Vagina (tissue), 2 donors: ENCODE data around the gene SATB1.
"Not testable (repeated sequence)": the region's sequence is repeated elsewhere in the genome, so short reads cannot be mapped to it uniquely, and the experiment has no call there.

Experiments
- POLR2A ChIP-seq, 2 donors: fragments of 450-650 bp; IDR thresholded peaks; one replicate each; pipeline ENCODE4 v1.6.1; 2017; ENCODE audit warnings: antibody characterized with exemption in 2 of 2, mild to moderate bottlenecking in 2 of 2, moderate library complexity in 2 of 2
- TF ChIP-seq, protein P1 (sequence below), 3 experiments: fragments of 450-650 bp in 2 of 3; fragments of 200-600 bp in 1 of 3; sonication (generic) in 1 of 3; IDR thresholded peaks; one replicate each; pipeline ENCODE4 v1.5.1; 2017 to 2019; ENCODE audit warnings: antibody characterized with exemption in 3 of 3, mild to moderate bottlenecking in 2 of 3, moderate library complexity in 2 of 3

DNA sequence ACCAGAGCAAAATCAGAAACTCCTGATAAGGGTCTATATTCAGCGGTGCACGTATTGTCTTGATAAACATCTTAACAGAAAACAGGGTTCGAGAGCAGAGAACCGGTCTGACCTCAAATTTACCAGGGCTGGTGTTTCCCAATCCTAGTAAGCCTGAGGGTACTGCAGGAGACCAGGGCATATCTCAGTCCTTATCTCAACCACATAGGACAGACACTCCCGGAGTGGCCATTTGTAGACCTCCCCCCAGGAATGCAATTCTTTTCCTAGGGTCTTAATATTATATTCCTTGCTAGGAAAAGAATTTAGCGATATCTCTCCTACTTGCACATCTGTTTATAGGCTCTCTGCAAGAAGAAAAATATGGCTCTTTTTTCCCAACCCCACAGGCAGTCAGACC is 24.5 kb upstream of the SATB1 start:
- TF ChIP-seq, protein P1, sequence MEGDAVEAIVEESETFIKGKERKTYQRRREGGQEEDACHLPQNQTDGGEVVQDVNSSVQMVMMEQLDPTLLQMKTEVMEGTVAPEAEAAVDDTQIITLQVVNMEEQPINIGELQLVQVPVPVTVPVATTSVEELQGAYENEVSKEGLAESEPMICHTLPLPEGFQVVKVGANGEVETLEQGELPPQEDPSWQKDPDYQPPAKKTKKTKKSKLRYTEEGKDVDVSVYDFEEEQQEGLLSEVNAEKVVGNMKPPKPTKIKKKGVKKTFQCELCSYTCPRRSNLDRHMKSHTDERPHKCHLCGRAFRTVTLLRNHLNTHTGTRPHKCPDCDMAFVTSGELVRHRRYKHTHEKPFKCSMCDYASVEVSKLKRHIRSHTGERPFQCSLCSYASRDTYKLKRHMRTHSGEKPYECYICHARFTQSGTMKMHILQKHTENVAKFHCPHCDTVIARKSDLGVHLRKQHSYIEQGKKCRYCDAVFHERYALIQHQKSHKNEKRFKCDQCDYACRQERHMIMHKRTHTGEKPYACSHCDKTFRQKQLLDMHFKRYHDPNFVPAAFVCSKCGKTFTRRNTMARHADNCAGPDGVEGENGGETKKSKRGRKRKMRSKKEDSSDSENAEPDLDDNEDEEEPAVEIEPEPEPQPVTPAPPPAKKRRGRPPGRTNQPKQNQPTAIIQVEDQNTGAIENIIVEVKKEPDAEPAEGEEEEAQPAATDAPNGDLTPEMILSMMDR (IDR thresholded peaks at IDR 0.05), result not testable (repeated sequence)
- TF ChIP-seq POLR2A (IDR thresholded peaks at IDR 0.05), result not testable (repeated sequence)
